Neural cell (in vitro differentiated cells): ENCODE measurements around the gene TSGA10. TPM values are rescaled to one million over a fixed set of nuclear protein-coding genes. Genes with fewer than 3 reads are reported as not detected.

Experiments used
- H2AFZ ChIP-seq: fragments of 200-600, 300-800 bp; sonication (generic), shearing (Covaris generic); 2 replicates; pipeline ENCODE4 v1.6.0; 2014; ENCODE audit warnings: low read depth, mild to moderate bottlenecking, antibody characterized with exemption, low read length, moderate library complexity
- H3F3A ChIP-seq: fragments of 200-600 bp; shearing (Covaris generic); 2 replicates; pipeline ENCODE4 v1.6.1; 2016; ENCODE audit warnings: mild to moderate bottlenecking, moderate library complexity, mixed read lengths, antibody characterized with exemption, low read length; ENCODE audit not compliant: insufficient read depth, poor library complexity, severe bottlenecking
- H3K27ac ChIP-seq: fragments of 200-600, 300-800 bp; sonication (generic), shearing (Covaris generic); 2 replicates; pipeline ENCODE4 v1.5.1; 2014; ENCODE audit warnings: mild to moderate bottlenecking, low read length, moderate library complexity
- H3K27me3 ChIP-seq: fragments of 300-800, 200-600 bp; sonication (generic), shearing (Covaris generic); 2 replicates; pipeline ENCODE4 v1.6.0; 2014; ENCODE audit warnings: mild to moderate bottlenecking, low read depth, low read length, moderate library complexity; ENCODE audit not compliant: insufficient read depth
- H3K36me3 ChIP-seq: fragments of 300-800, 200-600 bp; sonication (generic), shearing (Covaris generic); 2 replicates; pipeline ENCODE4 v1.5.1; 2014; ENCODE audit warnings: mild to moderate bottlenecking, antibody characterized with exemption, low read length, moderate library complexity; ENCODE audit not compliant: insufficient read depth
- H3K4me2 ChIP-seq: fragments of 300-800, 200-600 bp; sonication (generic), shearing (Covaris generic); 2 replicates; pipeline ENCODE4 v1.6.0; 2014; ENCODE audit warnings: mild to moderate bottlenecking, low read length
- H3K4me3 ChIP-seq: fragments of 300-800, 200-600 bp; sonication (generic), shearing (Covaris generic); 2 replicates; pipeline ENCODE4 v1.5.1; 2014; ENCODE audit warnings: mild to moderate bottlenecking, low read length, moderate library complexity
- H3K79me2 ChIP-seq: fragments of 200-600 bp; shearing (Covaris generic); replicated peaks from 2 replicates; pipeline ENCODE4 v1.6.0; 2014; ENCODE audit warnings: mild to moderate bottlenecking, low read length, moderate library complexity; ENCODE audit not compliant: insufficient read depth
- H3K9ac ChIP-seq: fragments of 300-800, 200-600 bp; sonication (generic), shearing (Covaris generic); 2 replicates; pipeline ENCODE4 v1.6.1; 2016; ENCODE audit warnings: mild to moderate bottlenecking, low read length, mixed read lengths
- H3K9me2 ChIP-seq: fragments of 200-600 bp; shearing (Covaris generic); 2 replicates; pipeline ENCODE4 v1.6.1; 2016; ENCODE audit warnings: mild to moderate bottlenecking, low read length, mixed read lengths; ENCODE audit not compliant: insufficient read depth
- H3K9me3 ChIP-seq: fragments of 200-600, 300-800 bp; sonication (generic), shearing (Covaris generic); 2 replicates; pipeline ENCODE4 v1.6.1; 2016; ENCODE audit warnings: mild to moderate bottlenecking, mixed run types, low read length, moderate library complexity, mixed read lengths
- H4K20me1 ChIP-seq: fragments of 200-600 bp; shearing (Covaris generic); 2 replicates; pipeline ENCODE4 v1.6.1; 2016; ENCODE audit warnings: mild to moderate bottlenecking, mixed run types; ENCODE audit not compliant: insufficient read depth
- CTCF ChIP-seq: fragments of 450-650 bp; IDR thresholded peaks from 2 replicates; pipeline ENCODE4 v1.5.1; 2014; ENCODE audit warnings: antibody characterized with exemption, mild to moderate bottlenecking, moderate library complexity; ENCODE audit not compliant: poor library complexity, severe bottlenecking
- EP300 ChIP-seq: fragments of 450-650 bp; conservative IDR thresholded peaks from 2 replicates; pipeline ENCODE4 v1.6.1; 2014; ENCODE audit warnings: antibody characterized with exemption, mild to moderate bottlenecking, moderate library complexity; ENCODE audit not compliant: poor library complexity, severe bottlenecking
- EZH2 ChIP-seq: fragments of 200-600, 300-800 bp; shearing (Covaris generic), sonication (generic); IDR thresholded peaks from 2 replicates; pipeline ENCODE4 v1.6.1; 2014; ENCODE audit warnings: antibody characterized with exemption, low read length, borderline replicate concordance, mild to moderate bottlenecking; ENCODE audit not compliant: insufficient read depth, poor library complexity, severe bottlenecking
- MXI1 ChIP-seq: fragments of 450-650 bp; conservative IDR thresholded peaks from 2 replicates; pipeline ENCODE4 v1.6.1; 2014; ENCODE audit warnings: antibody characterized with exemption, mild to moderate bottlenecking; ENCODE audit not compliant: poor library complexity, severe bottlenecking
- POLR2AphosphoS5 ChIP-seq: IDR thresholded peaks from 2 replicates; pipeline ENCODE4 v1.6.1; 2012
- RAD21 ChIP-seq: fragments of 450-650 bp; conservative IDR thresholded peaks from 2 replicates; pipeline ENCODE4 v1.6.1; 2014; ENCODE audit warnings: antibody characterized with exemption, mild to moderate bottlenecking, moderate library complexity
- REST ChIP-seq: IDR thresholded peaks from 2 replicates; pipeline ENCODE4 v1.6.1; 2012; ENCODE audit warnings: borderline replicate concordance
- SMC3 ChIP-seq: fragments of 450-650 bp; conservative IDR thresholded peaks from 2 replicates; pipeline ENCODE4 v1.6.1; 2014; ENCODE audit warnings: antibody characterized with exemption, mild to moderate bottlenecking, moderate library complexity; ENCODE audit not compliant: poor library complexity
- TAF1 ChIP-seq: IDR thresholded peaks from 2 replicates; pipeline ENCODE4 v1.6.1; 2012; ENCODE audit warnings: low read depth
- polyA plus RNA-seq: library from polyadenylated mRNA; depleted of rRNA; stranded (reverse); fragments of >200 nt; gene quantifications from 2 replicates; pipeline ENCODE4 v1.2.3, GENCODE V29; 2014

TSGA10 gene
- polyA plus RNA-seq, 1 donor from 2014 or later, result 8.0 TPM

GRCh38 chr2:99081891-99082290 lies 72.9 kb downstream of the TSGA10 start:
- TF ChIP-seq EZH2 (no peak), TAF1 (no peak), EP300 (no peak), SMC3 (no peak), POLR2AphosphoS5 (no peak)
- Histone ChIP-seq H3K4me3 (no peak overlapping the region), H3K27me3 (no peaks in the 10 kb centered on the region), H3K9ac (no peak overlapping the region), H3K36me3 (no peaks in the 10 kb centered on the region), H3F3A (no peaks in the 10 kb centered on the region), H3K4me2 (no peak overlapping the region), H3K27ac (no peak overlapping the region), H2AFZ (no peak overlapping the region), H3K9me3 (no peaks in the 10 kb centered on the region), H3K9me2 (no peaks in the 10 kb centered on the region), H4K20me1 (no peaks in the 10 kb centered on the region), H3K79me2 (no peaks in the 10 kb centered on the region)

GRCh38 chr2:99079226-99079625 lies 75.5 kb downstream of the TSGA10 start:
- Histone ChIP-seq H3F3A (no peaks in the 10 kb centered on the region), H3K9me2 (no peaks in the 10 kb centered on the region), H3K27me3 (no peaks in the 10 kb centered on the region), H3K79me2 (no peaks in the 10 kb centered on the region), H3K9ac (no peak overlapping the region), H4K20me1 (no peaks in the 10 kb centered on the region), H2AFZ (no peak overlapping the region), H3K36me3 (no peaks in the 10 kb centered on the region), H3K9me3 (no peaks in the 10 kb centered on the region), H3K4me3 (no peak overlapping the region), H3K4me2 (no peak overlapping the region), H3K27ac (no peak overlapping the region)
- TF ChIP-seq RAD21, result no peak

- Histone ChIP-seq H3K27ac (no peak overlapping the region), H3F3A (no peaks in the 10 kb centered on the region), H3K27me3 (no peaks in the 10 kb centered on the region), H2AFZ (no peak overlapping the region), H3K9me3 (no peaks in the 10 kb centered on the region), H3K79me2 (no peaks in the 10 kb centered on the region), H4K20me1 (no peaks in the 10 kb centered on the region), H3K4me2 (no peak overlapping the region), H3K4me3 (no peak overlapping the region), H3K9me2 (no peaks in the 10 kb centered on the region), H3K36me3 (no peaks in the 10 kb centered on the region), H3K9ac (no peak overlapping the region)
- TF ChIP-seq TAF1 (no peak), CTCF (no peak), EP300 (no peak), POLR2AphosphoS5 (no peak), MXI1 (no peak), RAD21 (no peak), REST (no peak), SMC3 (no peak), EZH2 (no peak)
These were observed 82.2 kb downstream of the TSGA10 start for GRCh38 chr2:99072551-99072950.
